OCI-LY7 (cell line): ENCODE results near the gene ABL1. TPM values are rescaled to one million over a fixed set of nuclear protein-coding genes. Genes with fewer than 3 reads are reported as not detected.
"Not testable (repeated sequence)": the region's sequence is repeated elsewhere in the genome, so short reads cannot be mapped to it uniquely, and the experiment has no call there.

Experiments
- BruUV-seq: library from RNA; stranded (reverse); fragments of 400-500 nt; replicated peaks from 2 replicates; lab custom pipeline; 2021; lab: Mats Ljungman, UMichigan
- CTCF ChIA-PET: fragments of 300-600 bp; sonication (Branson Sonifier 250); formaldehyde crosslinking; loops from one replicate; lab custom pipeline; 2022; ENCODE audit warnings: antibody characterized with exemption; ENCODE audit not compliant: unreplicated experiment; lab: Charles Lee
- POLR2A ChIA-PET: fragments of 300-600 bp; sonication (Branson Sonifier 250); formaldehyde crosslinking; loops from one replicate; lab custom pipeline; 2022; ENCODE audit warnings: antibody characterized with exemption; lab: Charles Lee
- DNase-seq: peaks from one replicate; pipeline ENCODE4 v3.0.0-alpha.2; 2015; ENCODE audit warnings: low spot score
- H2AFZ ChIP-seq: fragments of 200-600 bp; sonication (generic), shearing (Covaris generic); 2 replicates; pipeline ENCODE4 v1.6.1; 2014; ENCODE audit warnings: mild to moderate bottlenecking, antibody characterized with exemption, low read length, moderate library complexity
- H3K27ac ChIP-seq: fragments of 200-600 bp; sonication (generic); 2 replicates; pipeline ENCODE4 v1.5.1; 2014; ENCODE audit warnings: mixed run types, low read depth, mild to moderate bottlenecking, moderate library complexity, low read length, inconsistent platforms; ENCODE audit not compliant: poor library complexity, severe bottlenecking
- H3K36me3 ChIP-seq: fragments of 200-600 bp; sonication (generic); 2 replicates; pipeline ENCODE4 v1.6.1; 2014; ENCODE audit warnings: mild to moderate bottlenecking, antibody characterized with exemption, low read length, moderate library complexity, mixed read lengths; ENCODE audit not compliant: insufficient read depth
- H3K4me1 ChIP-seq: fragments of 200-600 bp; sonication (generic); 2 replicates; pipeline ENCODE4 v1.5.1; 2014; ENCODE audit warnings: mild to moderate bottlenecking, low read length; ENCODE audit not compliant: insufficient read depth, poor library complexity, severe bottlenecking
- H3K4me2 ChIP-seq: fragments of 200-600 bp; sonication (generic); 2 replicates; pipeline ENCODE4 v1.6.1; 2014; ENCODE audit warnings: mild to moderate bottlenecking, low read length
- H3K4me3 ChIP-seq: fragments of 200-600 bp; sonication (generic); 2 replicates; pipeline ENCODE4 v1.5.1; 2014; ENCODE audit warnings: mild to moderate bottlenecking, low read depth, low read length; ENCODE audit not compliant: poor library complexity, severe bottlenecking
- H3K79me2 ChIP-seq: fragments of 200-600 bp; sonication (generic); 2 replicates; pipeline ENCODE4 v1.6.1; 2016; ENCODE audit warnings: low read depth, mild to moderate bottlenecking, low read length, moderate library complexity, mixed read lengths; ENCODE audit not compliant: insufficient read depth
- H3K9me2 ChIP-seq: fragments of 200-600 bp; sonication (generic); 2 replicates; pipeline ENCODE4 v1.6.1; 2016; ENCODE audit warnings: mild to moderate bottlenecking, low read length, mixed read lengths; ENCODE audit not compliant: insufficient read depth
- H3K9me3 ChIP-seq: fragments of 200-600 bp; sonication (generic); 2 replicates; pipeline ENCODE4 v1.6.1; 2014; ENCODE audit warnings: mild to moderate bottlenecking, mixed run types, low read length, mixed read lengths
- H4K20me1 ChIP-seq: fragments of 200-600 bp; sonication (generic); 2 replicates; pipeline ENCODE4 v1.6.1; 2014; ENCODE audit warnings: mild to moderate bottlenecking, antibody characterized with exemption, low read length, moderate library complexity, mixed read lengths; ENCODE audit not compliant: insufficient read depth
- CTCF ChIP-seq: fragments of 200-600 bp; sonication (generic); conservative IDR thresholded peaks from 2 replicates; pipeline ENCODE4 v1.5.1; 2014; ENCODE audit warnings: mild to moderate bottlenecking, antibody characterized with exemption, low read length, moderate library complexity, mixed read lengths
- EZH2phosphoT487 ChIP-seq: fragments of 200-600 bp; sonication (generic); IDR thresholded peaks from 2 replicates; pipeline ENCODE4 v1.6.1; 2018; ENCODE audit warnings: low read depth, borderline replicate concordance, mild to moderate bottlenecking, mixed run types, antibody characterized with exemption, low read length, moderate library complexity, mixed read lengths
- intact Hi-C: fragments of 100-400 bp; cut with micrococcal nuclease; formaldehyde crosslinking; loops from one replicate; pipeline ENCODE4 v1.10.0; 2022; ENCODE audit not compliant: unreplicated experiment
- total RNA-seq, 2 experiments: library from RNA; depleted of rRNA in 1 of 2; stranded (reverse); fragments of >200 nt in 1 of 2; shearing (Covaris generic) in 1 of 2; gene quantifications; 2 replicates each; pipeline ENCODE4 v1.2.3, GENCODE V29; 2014 to 2022

The ABL1 gene
- total RNA-seq, 2 experiments from 2014 or later = 8.1 to 28.3 TPM

GRCh38 chr9:130794923-130795495 is 40.0 kb upstream of the ABL1 start:
- POLR2A ChIA-PET = no interaction called here
- no TSS peak for BruUV-seq

DNA sequence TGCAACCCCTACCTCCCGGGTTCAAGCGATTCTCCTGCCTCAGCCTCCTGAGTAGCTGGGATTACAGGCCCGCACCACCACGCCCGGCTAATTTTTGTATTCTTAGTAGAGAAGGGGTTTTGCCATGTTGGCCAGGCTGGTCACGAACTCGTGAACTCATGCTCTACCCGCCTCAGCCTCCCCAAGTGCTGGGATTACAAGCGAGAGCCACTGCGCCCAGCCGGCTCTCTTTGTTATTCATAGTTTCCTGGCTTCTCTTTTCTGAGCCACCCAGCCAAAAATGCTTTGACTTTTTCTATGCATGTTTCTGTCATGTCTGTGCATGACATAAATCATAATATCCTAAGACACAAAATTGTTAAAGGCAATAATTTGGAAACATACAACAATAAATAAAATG is 31.9 kb upstream of the ABL1 start:
- H3K27ac ChIP-seq, H4K20me1 ChIP-seq, CTCF ChIA-PET, POLR2A ChIA-PET, H3K79me2 ChIP-seq, intact Hi-C loops, H2AFZ ChIP-seq, H3K4me3 ChIP-seq, H3K4me2 ChIP-seq, DNase-seq, H3K9me3 ChIP-seq, BruUV-seq, H3K36me3 ChIP-seq, H3K9me2 ChIP-seq: not testable (repeated sequence)
- peaks cover 15% of the 10 kb centered on the region for H3K4me1 ChIP-seq

More at GRCh38 chr9:130794923-130795495, 40.0 kb upstream of the ABL1 start:
- H3K79me2 ChIP-seq = no peaks in the 10 kb centered on the region
- no peak for TF ChIP-seq CTCF
- TF ChIP-seq EZH2phosphoT487 = no peak
- no peak overlapping the region for H2AFZ ChIP-seq
- intact Hi-C loops = no loop called here
- H3K9me3 ChIP-seq = no peaks in the 10 kb centered on the region
- CTCF ChIA-PET = no interaction called here
- H4K20me1 ChIP-seq = peaks cover 7% of the 10 kb centered on the region; the same call in 1 of the 2 replicates
- no peak overlapping the region for H3K27ac ChIP-seq
- H3K4me1 ChIP-seq = no peaks in the 10 kb centered on the region
- no peak overlapping the region for H3K4me2 ChIP-seq
- no peak for DNase-seq
- H3K4me3 ChIP-seq = no peak overlapping the region
- no peaks in the 10 kb centered on the region for H3K9me2 ChIP-seq
- no peaks in the 10 kb centered on the region for H3K36me3 ChIP-seq

DNA sequence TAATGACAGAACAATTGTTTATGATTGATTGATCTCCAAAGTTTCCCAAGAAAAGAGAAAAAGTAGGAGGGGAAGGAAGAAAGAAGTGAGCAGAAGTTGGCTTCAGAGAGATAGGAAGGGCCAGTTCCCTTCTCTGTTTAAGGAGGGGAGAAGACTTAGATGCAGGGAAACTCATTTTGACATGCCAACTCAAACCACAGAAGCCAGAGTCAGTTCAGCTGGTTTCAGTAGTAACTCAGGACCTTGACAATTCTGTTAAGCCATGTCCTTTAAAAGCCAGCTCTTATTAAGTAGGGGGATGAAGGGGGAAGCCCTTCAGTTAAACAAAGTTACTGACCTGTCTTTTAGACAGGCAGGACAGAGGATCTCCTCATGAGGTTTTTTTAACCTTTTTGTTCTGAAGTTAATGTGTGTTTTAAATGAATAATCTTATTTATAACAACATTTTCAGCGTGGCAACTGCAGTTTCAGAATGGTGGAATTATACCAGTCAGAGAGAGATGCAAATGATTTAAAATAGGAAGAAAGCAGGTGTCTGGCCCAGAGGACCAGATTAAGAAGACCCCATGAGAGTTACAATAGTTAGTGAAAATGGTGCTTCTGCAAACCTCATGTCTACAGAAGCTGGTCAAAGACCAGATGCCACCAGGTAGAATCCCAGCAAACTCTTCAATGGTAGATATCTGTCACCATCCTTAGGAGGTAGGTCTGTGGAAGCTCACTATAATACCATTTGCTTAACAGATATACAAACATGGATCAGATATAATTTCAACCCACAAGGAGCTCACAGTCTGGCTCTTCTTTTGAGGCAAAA is 29.3 kb upstream of the ABL1 start:
- 0 out of 2 replicates have a peak, but pooled peaks cover 5% of the 10 kb centered on the region for H4K20me1 ChIP-seq
- H3K9me2 ChIP-seq = no peaks in the 10 kb centered on the region
- no TSS peak for BruUV-seq
- intact Hi-C loops = no loop called here
- DNase-seq = peak; percentile 12
- no peak overlapping the region for H3K4me3 ChIP-seq
- H3K4me2 ChIP-seq = peak overlapping the region; percentile 46
- H3K4me1 ChIP-seq = peaks cover 15% of the 10 kb centered on the region
- H3K79me2 ChIP-seq = no peaks in the 10 kb centered on the region
- H3K36me3 ChIP-seq = no peaks in the 10 kb centered on the region
- ChIA-PET POLR2A (interaction anchor here (0.5 to 0.9 kb wide), 3 partner anchors 24 to 520 kb away, joined by 3 to 8 read pairs (median 3); no protein-coding TSS in a partner anchor), CTCF (no interaction called here)
- no peak for TF ChIP-seq CTCF
- H3K9me3 ChIP-seq = no peaks in the 10 kb centered on the region
- H2AFZ ChIP-seq = no peak overlapping the region
- peak overlapping the region; percentile 19 for H3K27ac ChIP-seq
